HepG2 (cell line): ENCODE measurements around the gene CCRL2. TPM values are rescaled to one million over a fixed set of nuclear protein-coding genes. Genes with fewer than 3 reads are reported as not detected.

Source experiments
- ATAC-seq: fragments of 200-7000 bp; cut with Tn5 transposase; 3 replicates; pipeline ENCODE4 v1.9.1; 2020; ENCODE audit warnings: mild to moderate bottlenecking, moderate library complexity
- BruUV-seq: library from RNA; stranded (reverse); fragments of 400-500 nt; replicated peaks from 2 replicates; lab custom pipeline; 2021; lab: Mats Ljungman, UMichigan
- CTCF ChIA-PET: fragments of 300-600 bp; formaldehyde crosslinking; extraction: SDS; loops from one replicate; lab custom pipeline; 2021; ENCODE audit warnings: low total read pairs, inconsistent platforms, low intra/inter-chr PET ratio; lab: Yijun Ruan, JAX
- POLR2A ChIA-PET: fragments of 350-600 bp; sonication (Branson Sonifier 250); formaldehyde crosslinking; loops from one replicate; lab custom pipeline; 2020; ENCODE audit warnings: antibody characterized with exemption, inconsistent platforms; lab: Yijun Ruan, JAX
- DNase-seq: peaks from one replicate; pipeline ENCODE4 v3.0.0-alpha.2; 2015; ENCODE audit warnings: low spot score
- FAIRE-seq: peaks from 3 replicates; lab custom pipeline; 2011; peaks lifted over from hg19 to GRCh38; lab: Jason Lieb, UNC
- H2AFZ ChIP-seq: one replicate; pipeline ENCODE4 v1.6.1; 2011; ENCODE audit warnings: low read length, inconsistent platforms
- H3K27ac ChIP-seq: fragments of 300-600 bp; 3 replicates; pipeline ENCODE4 v1.8.0; 2011; ENCODE audit warnings: mixed run types, mild to moderate bottlenecking, mixed read lengths, low read length, inconsistent platforms; ENCODE audit not compliant: insufficient read depth; ENCODE audit errors: extremely low read length
- H3K27me3 ChIP-seq, 2 experiments: fragments of 200-600 bp in 1 of 2; 2 replicates in 1 of 2; 3 replicates in 1 of 2; pipeline versions ENCODE4 v1.6.0 to v1.8.0; 2011; ENCODE audit warnings: low read length in 2 of 2, mild to moderate bottlenecking in 2 of 2, moderate library complexity in 2 of 2, inconsistent platforms in 1 of 2; ENCODE audit not compliant: insufficient read depth in 2 of 2, control insufficient read depth in 1 of 2
- H3K36me3 ChIP-seq, 2 experiments: fragments of 200-600 bp in 1 of 2; replicated peaks in 1 of 2; 2 replicates in 1 of 2; 3 replicates in 1 of 2; pipeline versions ENCODE4 v1.5.1 to v1.8.0; 2011; ENCODE audit warnings: low read length in 2 of 2, inconsistent platforms in 1 of 2; ENCODE audit not compliant: insufficient read depth in 2 of 2, control insufficient read depth in 1 of 2
- H3K4me1 ChIP-seq: 2 replicates; pipeline ENCODE4 v1.5.1; 2012; ENCODE audit warnings: low read length, inconsistent platforms; ENCODE audit not compliant: insufficient read depth
- H3K4me2 ChIP-seq: 2 replicates; pipeline ENCODE4 v1.6.0; 2011; ENCODE audit warnings: low read depth, low read length, inconsistent platforms
- H3K4me3 ChIP-seq, 3 experiments: fragments of 200-600 bp in 1 of 3; sonication (generic), shearing (Covaris generic) in 1 of 3; replicated peaks in 1 of 3; 2 replicates each; pipeline ENCODE4 v1.5.1; 2011 to 2016; ENCODE audit warnings: low read length in 3 of 3, inconsistent platforms in 2 of 3, low read depth in 2 of 3, mild to moderate bottlenecking in 2 of 3, control low read depth in 1 of 3, mixed read lengths in 1 of 3; ENCODE audit not compliant: insufficient read depth in 1 of 3
- H3K79me2 ChIP-seq: one replicate; pipeline ENCODE4 v1.6.1; 2011; ENCODE audit warnings: low read length, inconsistent platforms; ENCODE audit not compliant: insufficient read depth
- H3K9ac ChIP-seq: 2 replicates; pipeline ENCODE4 v1.6.0; 2011; ENCODE audit warnings: mild to moderate bottlenecking, low read depth, low read length, inconsistent platforms; ENCODE audit not compliant: insufficient read depth
- H3K9me3 ChIP-seq: 2 replicates; pipeline ENCODE4 v1.5.1; 2012; ENCODE audit warnings: mild to moderate bottlenecking, low read length
- H4K20me1 ChIP-seq: 2 replicates; pipeline ENCODE4 v1.6.0; 2011; ENCODE audit warnings: inconsistent platforms, mild to moderate bottlenecking, low read length, moderate library complexity; ENCODE audit not compliant: insufficient read depth
- ATRX ChIP-seq: sonication (generic); formaldehyde crosslinking; IDR thresholded peaks from 2 replicates; pipeline ENCODE4 v1.4.0; 2020; ENCODE audit warnings: missing genetic modification reagents, borderline replicate concordance
- BRCA1 ChIP-seq: sonication (generic); formaldehyde crosslinking; IDR thresholded peaks from 2 replicates; pipeline ENCODE4 v1.4.0; 2020; ENCODE audit warnings: missing genetic modification reagents
- FOXP1 ChIP-seq, 2 experiments: fragments of 450-650 bp in 1 of 2; IDR thresholded peaks; 2 replicates each; pipeline ENCODE4 v1.6.1; 2017 to 2018; ENCODE audit warnings: antibody characterized with exemption in 1 of 2
- HCFC1 ChIP-seq: fragments of 150-350 bp; IDR thresholded peaks from 2 replicates; pipeline ENCODE4 v1.6.1; 2014; ENCODE audit warnings: low read depth, low read length
- HNRNPH1 ChIP-seq: fragments of 200-400 bp; formaldehyde crosslinking; optimal IDR thresholded peaks from 2 replicates; pipeline ENCODE3; 2017; ENCODE audit warnings: mild to moderate bottlenecking, low read depth, low read length
- PCBP1 ChIP-seq: fragments of 200-400 bp; formaldehyde crosslinking; IDR thresholded peaks from 2 replicates; pipeline ENCODE4 v1.6.1; 2017; ENCODE audit warnings: mild to moderate bottlenecking, low read depth, low read length, borderline replicate concordance
- PITX1 ChIP-seq: sonication (generic); formaldehyde crosslinking; IDR thresholded peaks from 2 replicates; pipeline ENCODE4 v1.5.1; 2020; ENCODE audit warnings: mild to moderate bottlenecking, missing genetic modification reagents
- SRY ChIP-seq: sonication (generic); formaldehyde crosslinking; IDR thresholded peaks from 2 replicates; pipeline ENCODE4 v1.8.0; 2022; ENCODE audit warnings: mild to moderate bottlenecking, missing genetic modification reagents
- TOPORS ChIP-seq: sonication (generic); formaldehyde crosslinking; IDR thresholded peaks from 2 replicates; pipeline ENCODE4 v1.8.0; 2023; ENCODE audit warnings: mild to moderate bottlenecking, missing genetic modification reagents
- ZBTB21 ChIP-seq: sonication (generic); formaldehyde crosslinking; IDR thresholded peaks from 2 replicates; pipeline ENCODE4 v1.4.0; 2020; ENCODE audit warnings: missing genetic modification reagents
- ZNF282 ChIP-seq: fragments of 450-650 bp; IDR thresholded peaks from 2 replicates; pipeline ENCODE4 v1.6.1; 2018; ENCODE audit not compliant: partially characterized antibody
- ZNF670 ChIP-seq: sonication (generic); formaldehyde crosslinking; IDR thresholded peaks from 2 replicates; pipeline ENCODE4 v1.8.0; 2022; ENCODE audit warnings: mild to moderate bottlenecking, missing genetic modification reagents, borderline replicate concordance
- ZNF720 ChIP-seq: sonication (generic); formaldehyde crosslinking; IDR thresholded peaks from 2 replicates; pipeline ENCODE4 v1.4.0; 2020; ENCODE audit warnings: missing genetic modification reagents
- ZSCAN9 ChIP-seq: IDR thresholded peaks from 2 replicates; pipeline ENCODE4 v1.6.1; 2016; ENCODE audit warnings: borderline replicate concordance
- WGBS: methylation state at CpG from one replicate; pipeline ENCODE4 v1.1.6; 2017; ENCODE audit warnings: low lambda C conversion rate; 5-methylcytosine and 5-hydroxymethylcytosine counted together
- in situ Hi-C: cut with HindIII; loops from 2 replicates; pipeline ENCODE4 v1.10.0; 2017; ENCODE audit warnings: low pct_unique_long_range_greater_than_20kb; ENCODE audit not compliant: extremely low pct_ligation_motif_present
- intact Hi-C: fragments of 100-400 bp; cut with micrococcal nuclease; formaldehyde crosslinking; loops from one replicate; pipeline ENCODE4 v1.10.0; 2022; ENCODE audit not compliant: unreplicated experiment
- polyA plus RNA-seq, 8 experiments: library from polyadenylated mRNA; depleted of rRNA in 3 of 8; stranded (reverse) in 7 of 8; unstranded in 1 of 8; fragments of >200 nt; fragmentation: Illumina TruSeq in 4 of 8; extraction: Trizol in 4 of 8; gene quantifications; 2 replicates each; pipeline versions ENCODE4 v1.2.1 to v1.2.3, GENCODE V29; 2011 to 2016; ENCODE audit warnings: low read depth in 4 of 8, missing spikeins in 1 of 8, mixed read lengths in 1 of 8; ENCODE audit not compliant: insufficient read depth in 1 of 8
- total RNA-seq, 5 experiments: library from RNA; depleted of rRNA; stranded (reverse); fragments of >200 nt; fragmentation: Illumina TruSeq; extraction: Trizol; gene quantifications; 2 replicates each; pipeline ENCODE4 v1.2.3, GENCODE V29; 2016; ENCODE audit warnings: low read depth in 1 of 5
- TF ChIP-seq, protein P1 (sequence below): IDR thresholded peaks from 2 replicates; pipeline ENCODE4 v1.4.0; 2020; ENCODE audit warnings: mild to moderate bottlenecking, missing genetic modification reagents
- TF ChIP-seq, protein P2 (sequence below): IDR thresholded peaks from 2 replicates; pipeline ENCODE4 v1.6.1; 2016; ENCODE audit warnings: low read depth, missing genetic modification reagents, missing compliant biosample characterization
- TF ChIP-seq, protein P3 (sequence below): IDR thresholded peaks from 2 replicates; pipeline ENCODE4 v1.6.1; 2018; ENCODE audit warnings: missing genetic modification reagents, mild to moderate bottlenecking, missing compliant biosample characterization

Gene CCRL2
- total and polyA plus RNA-seq, 2 of the 13 experiments (the other 11 are each of a cell fraction or from before 2014, with no cell fraction given) = not detected

DNA sequence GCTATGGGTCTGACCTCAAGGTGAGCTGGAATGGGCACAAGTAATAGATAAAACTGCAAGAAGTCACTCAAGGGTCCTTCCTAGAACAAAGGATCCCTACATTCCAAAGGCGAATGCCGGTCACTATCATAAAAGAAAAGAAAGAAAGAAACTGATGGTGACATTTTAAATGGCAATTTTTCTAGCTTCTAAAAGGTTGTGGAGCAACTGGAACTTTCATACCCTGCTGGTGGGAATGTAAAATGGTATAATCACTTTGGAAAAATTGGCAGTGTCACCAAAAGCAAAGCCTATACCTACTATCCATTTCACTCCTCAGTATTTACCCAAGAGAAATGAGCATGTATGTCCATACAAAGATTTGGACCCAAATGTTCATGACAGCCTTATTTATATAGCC is 4.2 kb downstream of the CCRL2 start:
- no peak for DNase-seq
- H2AFZ ChIP-seq = no peak overlapping the region
- no peaks in the 10 kb centered on the region for H3K9me3 ChIP-seq
- ChIA-PET CTCF (no interaction called here), POLR2A (no interaction called here)
- in situ Hi-C loops (no loop called here), intact Hi-C loops (no loop called here)
- H3K9ac ChIP-seq = no peak overlapping the region
- ATAC-seq = no peak
- 75% methylated on average over 2 of the region's 2 CpGs for WGBS
- no peak overlapping the region for H3K4me2 ChIP-seq
- no peaks in the 10 kb centered on the region for H3K79me2 ChIP-seq
- no peak for FAIRE-seq
- no peak overlapping the region for H3K4me3 ChIP-seq
- H4K20me1 ChIP-seq = no peaks in the 10 kb centered on the region
- H3K27me3 ChIP-seq = peaks cover 4% of the 10 kb centered on the region in 2 experiments; a peak in 2 of 5 replicates
- no TSS peak for BruUV-seq
- H3K36me3 ChIP-seq = no peaks in the 10 kb centered on the region
- H3K27ac ChIP-seq = no peak overlapping the region
- H3K4me1 ChIP-seq = no peaks in the 10 kb centered on the region
- TF ChIP-seq SRY = no peak
- no peak for TF ChIP-seq PCBP1
- TF ChIP-seq BRCA1 (CRISPR knock-in tag) = no peak
- TF ChIP-seq, protein P1, sequence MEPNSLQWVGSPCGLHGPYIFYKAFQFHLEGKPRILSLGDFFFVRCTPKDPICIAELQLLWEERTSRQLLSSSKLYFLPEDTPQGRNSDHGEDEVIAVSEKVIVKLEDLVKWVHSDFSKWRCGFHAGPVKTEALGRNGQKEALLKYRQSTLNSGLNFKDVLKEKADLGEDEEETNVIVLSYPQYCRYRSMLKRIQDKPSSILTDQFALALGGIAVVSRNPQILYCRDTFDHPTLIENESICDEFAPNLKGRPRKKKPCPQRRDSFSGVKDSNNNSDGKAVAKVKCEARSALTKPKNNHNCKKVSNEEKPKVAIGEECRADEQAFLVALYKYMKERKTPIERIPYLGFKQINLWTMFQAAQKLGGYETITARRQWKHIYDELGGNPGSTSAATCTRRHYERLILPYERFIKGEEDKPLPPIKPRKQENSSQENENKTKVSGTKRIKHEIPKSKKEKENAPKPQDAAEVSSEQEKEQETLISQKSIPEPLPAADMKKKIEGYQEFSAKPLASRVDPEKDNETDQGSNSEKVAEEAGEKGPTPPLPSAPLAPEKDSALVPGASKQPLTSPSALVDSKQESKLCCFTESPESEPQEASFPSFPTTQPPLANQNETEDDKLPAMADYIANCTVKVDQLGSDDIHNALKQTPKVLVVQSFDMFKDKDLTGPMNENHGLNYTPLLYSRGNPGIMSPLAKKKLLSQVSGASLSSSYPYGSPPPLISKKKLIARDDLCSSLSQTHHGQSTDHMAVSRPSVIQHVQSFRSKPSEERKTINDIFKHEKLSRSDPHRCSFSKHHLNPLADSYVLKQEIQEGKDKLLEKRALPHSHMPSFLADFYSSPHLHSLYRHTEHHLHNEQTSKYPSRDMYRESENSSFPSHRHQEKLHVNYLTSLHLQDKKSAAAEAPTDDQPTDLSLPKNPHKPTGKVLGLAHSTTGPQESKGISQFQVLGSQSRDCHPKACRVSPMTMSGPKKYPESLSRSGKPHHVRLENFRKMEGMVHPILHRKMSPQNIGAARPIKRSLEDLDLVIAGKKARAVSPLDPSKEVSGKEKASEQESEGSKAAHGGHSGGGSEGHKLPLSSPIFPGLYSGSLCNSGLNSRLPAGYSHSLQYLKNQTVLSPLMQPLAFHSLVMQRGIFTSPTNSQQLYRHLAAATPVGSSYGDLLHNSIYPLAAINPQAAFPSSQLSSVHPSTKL (CRISPR knock-in tag) = no peak
- TF ChIP-seq, protein P2, sequence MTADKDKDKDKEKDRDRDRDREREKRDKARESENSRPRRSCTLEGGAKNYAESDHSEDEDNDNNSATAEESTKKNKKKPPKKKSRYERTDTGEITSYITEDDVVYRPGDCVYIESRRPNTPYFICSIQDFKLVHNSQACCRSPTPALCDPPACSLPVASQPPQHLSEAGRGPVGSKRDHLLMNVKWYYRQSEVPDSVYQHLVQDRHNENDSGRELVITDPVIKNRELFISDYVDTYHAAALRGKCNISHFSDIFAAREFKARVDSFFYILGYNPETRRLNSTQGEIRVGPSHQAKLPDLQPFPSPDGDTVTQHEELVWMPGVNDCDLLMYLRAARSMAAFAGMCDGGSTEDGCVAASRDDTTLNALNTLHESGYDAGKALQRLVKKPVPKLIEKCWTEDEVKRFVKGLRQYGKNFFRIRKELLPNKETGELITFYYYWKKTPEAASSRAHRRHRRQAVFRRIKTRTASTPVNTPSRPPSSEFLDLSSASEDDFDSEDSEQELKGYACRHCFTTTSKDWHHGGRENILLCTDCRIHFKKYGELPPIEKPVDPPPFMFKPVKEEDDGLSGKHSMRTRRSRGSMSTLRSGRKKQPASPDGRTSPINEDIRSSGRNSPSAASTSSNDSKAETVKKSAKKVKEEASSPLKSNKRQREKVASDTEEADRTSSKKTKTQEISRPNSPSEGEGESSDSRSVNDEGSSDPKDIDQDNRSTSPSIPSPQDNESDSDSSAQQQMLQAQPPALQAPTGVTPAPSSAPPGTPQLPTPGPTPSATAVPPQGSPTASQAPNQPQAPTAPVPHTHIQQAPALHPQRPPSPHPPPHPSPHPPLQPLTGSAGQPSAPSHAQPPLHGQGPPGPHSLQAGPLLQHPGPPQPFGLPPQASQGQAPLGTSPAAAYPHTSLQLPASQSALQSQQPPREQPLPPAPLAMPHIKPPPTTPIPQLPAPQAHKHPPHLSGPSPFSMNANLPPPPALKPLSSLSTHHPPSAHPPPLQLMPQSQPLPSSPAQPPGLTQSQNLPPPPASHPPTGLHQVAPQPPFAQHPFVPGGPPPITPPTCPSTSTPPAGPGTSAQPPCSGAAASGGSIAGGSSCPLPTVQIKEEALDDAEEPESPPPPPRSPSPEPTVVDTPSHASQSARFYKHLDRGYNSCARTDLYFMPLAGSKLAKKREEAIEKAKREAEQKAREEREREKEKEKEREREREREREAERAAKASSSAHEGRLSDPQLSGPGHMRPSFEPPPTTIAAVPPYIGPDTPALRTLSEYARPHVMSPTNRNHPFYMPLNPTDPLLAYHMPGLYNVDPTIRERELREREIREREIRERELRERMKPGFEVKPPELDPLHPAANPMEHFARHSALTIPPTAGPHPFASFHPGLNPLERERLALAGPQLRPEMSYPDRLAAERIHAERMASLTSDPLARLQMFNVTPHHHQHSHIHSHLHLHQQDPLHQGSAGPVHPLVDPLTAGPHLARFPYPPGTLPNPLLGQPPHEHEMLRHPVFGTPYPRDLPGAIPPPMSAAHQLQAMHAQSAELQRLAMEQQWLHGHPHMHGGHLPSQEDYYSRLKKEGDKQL (CRISPR knock-in tag) = no peak
- TF ChIP-seq, protein P3, sequence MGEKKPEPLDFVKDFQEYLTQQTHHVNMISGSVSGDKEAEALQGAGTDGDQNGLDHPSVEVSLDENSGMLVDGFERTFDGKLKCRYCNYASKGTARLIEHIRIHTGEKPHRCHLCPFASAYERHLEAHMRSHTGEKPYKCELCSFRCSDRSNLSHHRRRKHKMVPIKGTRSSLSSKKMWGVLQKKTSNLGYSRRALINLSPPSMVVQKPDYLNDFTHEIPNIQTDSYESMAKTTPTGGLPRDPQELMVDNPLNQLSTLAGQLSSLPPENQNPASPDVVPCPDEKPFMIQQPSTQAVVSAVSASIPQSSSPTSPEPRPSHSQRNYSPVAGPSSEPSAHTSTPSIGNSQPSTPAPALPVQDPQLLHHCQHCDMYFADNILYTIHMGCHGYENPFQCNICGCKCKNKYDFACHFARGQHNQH = no peak
- no peak for TF ChIP-seq PITX1 (CRISPR knock-in tag)
- no peak for TF ChIP-seq ZNF282
- TF ChIP-seq ZNF670 (CRISPR knock-in tag) = no peak
- TF ChIP-seq ZBTB21 (CRISPR knock-in tag) = no peak
- no peak for TF ChIP-seq FOXP1 (IDR thresholded peaks at IDR 0.05)
- no peak for TF ChIP-seq FOXP1 (CRISPR knock-in tag; IDR thresholded peaks at IDR 0.05)
- no peak for TF ChIP-seq ZSCAN9 (CRISPR knock-in tag)
- no peak for TF ChIP-seq ATRX (CRISPR knock-in tag)
- TF ChIP-seq ZNF720 (CRISPR knock-in tag) = no peak
- TF ChIP-seq HNRNPH1 = no peak
- no peak for TF ChIP-seq HCFC1
- no peak for TF ChIP-seq TOPORS (CRISPR knock-in tag)
